Activated gamma-delta T cell treated with anti-CD3 and anti-CD28 coated beads, Interleukin-2, amount 50 U/mL, for 16 hours (primary cell): Measurements from ENCODE around the gene LRFN4.

Source experiments
- DNase-seq: peaks from one replicate; pipeline ENCODE4 v3.0.0-alpha.2; 2020; ENCODE audit warnings: low read depth

Gene LRFN4

GRCh38 chr11:66858186-66858938, 1.5 kb downstream of the LRFN4 start:
- DNase-seq: no peak

GRCh38 chr11:66858939-66859685, 2.2 kb downstream of the LRFN4 start:
- no peak for DNase-seq

GRCh38 chr11:66859686-66860448, 3.0 kb downstream of the LRFN4 start:
- DNase-seq: no peak

- no peak for DNase-seq
Observed at GRCh38 chr11:66860449-66860831, 3.6 kb downstream of the LRFN4 start.

GRCh38 chr11:66861038-66861773, 4.3 kb downstream of the LRFN4 start:
- DNase-seq: no peak

- no peak for DNase-seq
Observed at GRCh38 chr11:66861774-66862558, 5.1 kb downstream of the LRFN4 start.

GRCh38 chr11:66862559-66863037, 5.7 kb downstream of the LRFN4 start:
- no peak for DNase-seq

GRCh38 chr11:66863428-66864125, 6.7 kb downstream of the LRFN4 start:
- no peak for DNase-seq

- DNase-seq: no peak
Observed at GRCh38 chr11:66864172-66864901, 7.5 kb downstream of the LRFN4 start.

GRCh38 chr11:66864924-66865697, 8.2 kb downstream of the LRFN4 start:
- DNase-seq: no peak

GRCh38 chr11:66866007-66866406, 9.1 kb downstream of the LRFN4 start:
- DNase-seq: no peak

GRCh38 chr11:66866511-66866986, 9.7 kb downstream of the LRFN4 start:
- DNase-seq: no peak

GRCh38 chr11:66867425-66868040, 10.7 kb downstream of the LRFN4 start:
- DNase-seq: no peak

- DNase-seq: no peak
Observed at GRCh38 chr11:66868082-66868725, 11.3 kb downstream of the LRFN4 start.

GRCh38 chr11:66868726-66869566, 12.1 kb downstream of the LRFN4 start:
- peak; percentile 72 for DNase-seq

GRCh38 chr11:66869567-66869870, 12.7 kb downstream of the LRFN4 start:
- no peak for DNase-seq

GRCh38 chr11:66870131-66870530, 13.3 kb downstream of the LRFN4 start:
- DNase-seq: no peak
